Measurements from ENCODE around the gene QSER1. TPM values are rescaled to one million over a fixed set of nuclear protein-coding genes. Genes with fewer than 3 reads are reported as not detected.
A peak's percentile ranks its signal among the peaks of the same experiment; 100 is the strongest.

Gene QSER1
- total and polyA plus RNA-seq, 7 experiments from 2014 or later = 1.6 to 16.9 (median 13.5) TPM

- peaks cover 0 to under 1% (median 0%) of the 10 kb centered on the region in 5 donors for H3K36me3 Mint-ChIP-seq
- peak in 7 of 9 donors; percentile 48 to 69 (median 61) for DNase-seq
- H3K4me3 ChIP-seq (ENCODE audit: low read length) = peak overlapping the region; percentile 3
These were observed 112.6 kb downstream of the QSER1 start for GRCh38 chr11:33005175-33005574.

DNA sequence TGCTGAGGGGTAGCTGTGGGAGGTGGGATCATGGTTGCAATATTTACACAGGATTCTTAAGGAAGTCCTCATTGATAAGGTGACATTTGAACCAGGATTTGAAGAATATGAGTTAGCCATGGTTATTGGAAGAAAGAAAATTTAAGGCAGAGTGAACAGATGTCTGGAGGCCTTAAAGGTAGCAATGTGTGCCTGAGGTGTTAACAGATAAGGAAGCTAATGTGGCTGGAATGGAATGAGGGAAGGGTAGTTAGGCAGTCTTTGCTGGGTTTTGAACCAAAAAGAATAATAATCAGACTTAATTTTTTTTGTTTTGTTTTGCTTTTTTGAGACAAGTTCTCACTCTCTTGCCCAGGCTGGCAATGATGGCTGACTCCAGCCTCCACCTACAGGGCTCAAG lies 113.4 kb downstream of the QSER1 start:
- ATAC-seq (no peak), DNase-seq (no peak)
- Histone ChIP-seq H3K4me3 (ENCODE audit: low read length) (no peak overlapping the region), H3K9me3 (ENCODE audit: control insufficient read depth in 2 of 3, low read length in 3 of 3) (no peaks in the 10 kb centered on the region), H3K27me3 (ENCODE audit: control insufficient read depth in 2 of 2, insufficient read depth in 2 of 2, low read length in 2 of 2) (no peaks in the 10 kb centered on the region), H3K36me3 (ENCODE audit: control insufficient read depth in 2 of 3, insufficient read depth in 3 of 3, low read length in 3 of 3) (no peaks in the 10 kb centered on the region), H3K27ac (ENCODE audit: low read depth, low read length) (no peak overlapping the region), H3K4me1 (ENCODE audit: control insufficient read depth in 2 of 2, insufficient read depth in 2 of 2, low read length in 2 of 2) (peaks cover 5 to 27% of the 10 kb centered on the region in 2 donors)
- CTCF ChIA-PET = interaction anchor here (1.0 kb wide), 1 partner anchor 30 kb away, joined by 3 read pairs; no protein-coding TSS in a partner anchor
- Mint-ChIP-seq H3K4me1 (peaks cover 20 to 54% (median 50%) of the 10 kb centered on the region in 7 donors), H3K4me3 (peak overlapping the region in 8 of 10 donors; percentile 19 to 81 (median 70)), H3K36me3 (no peaks in the 10 kb centered on the region), H3K27me3 (peaks cover 0 to 66% (median 0%) of the 10 kb centered on the region in 5 donors), H3K27ac (peak overlapping the region in 6 of 9 donors; percentile 42 to 82 (median 68)), H3K9me3 (peaks cover 0 to 2% (median 0%) of the 10 kb centered on the region in 11 donors)
- POLR2A ChIA-PET = interaction anchor here (0.7 to 0.8 kb wide), 2 partner anchors 16 to 37 kb away, joined by 3 read pairs; no protein-coding TSS in a partner anchor
- intact Hi-C loops (cut with micrococcal nuclease) = no loop called here

More at GRCh38 chr11:33005175-33005574, 112.6 kb downstream of the QSER1 start:
- peak overlapping the region in 8 of 9 donors; percentile 8 to 77 (median 54) for H3K27ac Mint-ChIP-seq
- H3K4me1 ChIP-seq (ENCODE audit: control insufficient read depth in 2 of 2, insufficient read depth in 2 of 2, low read length in 2 of 2) = peaks cover 4 to 25% of the 10 kb centered on the region in 2 donors
- peak overlapping the region; percentile 25 to 81 (median 69) for H3K4me3 Mint-ChIP-seq
- H3K27me3 ChIP-seq (ENCODE audit: control insufficient read depth in 2 of 2, insufficient read depth in 2 of 2, low read length in 2 of 2) = no peaks in the 10 kb centered on the region
- ATAC-seq = peak; percentile 92
- H3K27ac ChIP-seq (ENCODE audit: low read depth, low read length) = no peak overlapping the region
- POLR2A ChIA-PET = interaction anchor here (0.6 to 1.2 kb wide), 4 partner anchors 11 to 158 kb away, joined by 3 to 4 read pairs (median 4); partner anchors contain the start of gene DEPDC7
- H3K4me1 Mint-ChIP-seq = peaks cover 16 to 46% (median 41%) of the 10 kb centered on the region in 7 donors
- H3K9me3 Mint-ChIP-seq = peaks cover 0 to 2% (median 0%) of the 10 kb centered on the region in 11 donors
- H3K9me3 ChIP-seq (ENCODE audit: control insufficient read depth in 2 of 3, low read length in 3 of 3) = no peaks in the 10 kb centered on the region
- CTCF ChIA-PET = interaction anchor here (0.8 to 1.0 kb wide), 2 partner anchors 21 to 29 kb away, joined by 3 to 4 read pairs; no protein-coding TSS in a partner anchor
- H3K36me3 ChIP-seq (ENCODE audit: control insufficient read depth in 2 of 3, insufficient read depth in 3 of 3, low read length in 3 of 3) = no peaks in the 10 kb centered on the region
- intact Hi-C loops (cut with micrococcal nuclease) = loop anchor here in 1 of 2 donors (2.0 kb wide), 1 partner anchor 20 kb away; no protein-coding TSS in a partner anchor
- H3K27me3 Mint-ChIP-seq = peaks cover 0 to 64% (median 0%) of the 10 kb centered on the region in 5 donors

DNA sequence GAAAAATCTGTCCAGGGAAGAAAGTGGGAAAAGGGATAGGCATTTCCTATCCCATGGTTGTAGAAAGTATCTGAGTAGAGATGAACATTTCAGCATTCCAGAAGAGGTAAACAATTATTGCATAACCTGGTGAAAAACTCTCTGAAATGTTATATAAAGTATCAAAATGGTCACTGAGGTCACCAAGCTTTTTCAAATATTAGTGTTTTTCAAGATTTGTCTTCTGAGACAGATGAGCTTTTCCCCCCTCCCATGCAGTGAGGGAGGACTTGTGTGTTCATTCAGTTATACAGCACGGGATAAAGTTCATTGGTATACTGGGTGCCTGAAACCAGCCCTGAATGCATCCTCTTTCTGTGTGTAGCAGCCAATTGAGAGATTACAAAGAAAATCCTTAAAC lies 121.1 kb downstream of the QSER1 start:
- Mint-ChIP-seq H3K36me3 (peaks cover 0 to 2% (median 0%) of the 10 kb centered on the region in 5 donors), H3K9me3 (no peaks in the 10 kb centered on the region), H3K4me3 (peak overlapping the region in 3 of 10 donors; percentile 16 to 87 (median 42)), H3K27me3 (peaks cover 0 to 73% (median 5%) of the 10 kb centered on the region in 5 donors), H3K27ac (no peak overlapping the region), H3K4me1 (peaks cover 14 to 74% (median 66%) of the 10 kb centered on the region in 7 donors)
- ChIA-PET CTCF (interaction anchor here (1.1 kb wide), 1 partner anchor 12 kb away, joined by 3 read pairs; no protein-coding TSS in a partner anchor), POLR2A (interaction anchor here (2.9 kb wide), 1 partner anchor 26 kb away, joined by 16 read pairs; the partner anchor contains the start of gene TCP11L1)
- DNase-seq (no peak), ATAC-seq (no peak)
- Histone ChIP-seq H3K4me1 (ENCODE audit: control insufficient read depth in 2 of 2, insufficient read depth in 2 of 2, low read length in 2 of 2) (peaks cover 14 to 24% of the 10 kb centered on the region in 2 donors), H3K9me3 (ENCODE audit: control insufficient read depth in 2 of 3, low read length in 3 of 3) (no peaks in the 10 kb centered on the region), H3K4me3 (ENCODE audit: low read length) (no peak overlapping the region), H3K36me3 (ENCODE audit: control insufficient read depth in 2 of 3, insufficient read depth in 3 of 3, low read length in 3 of 3) (no peaks in the 10 kb centered on the region), H3K27ac (ENCODE audit: low read depth, low read length) (no peak overlapping the region), H3K27me3 (ENCODE audit: control insufficient read depth in 2 of 2, insufficient read depth in 2 of 2, low read length in 2 of 2) (peaks cover 0 to 7% of the 10 kb centered on the region in 2 donors)
- intact Hi-C loops (cut with micrococcal nuclease) = loop anchor here (2.0 to 10.0 kb wide), 5 partner anchors 119 to 1041 kb away; partner anchors contain the start of genes CAPRIN1 (in 1 of the 2), CSTF3 (in 1 of the 2), HIPK3 (in 1 of the 2) and QSER1 (in 1 of the 2)

GRCh38 chr11:33015621-33016551 lies 123.3 kb downstream of the QSER1 start, which contains the start of gene DEPDC7:
Gene DEPDC7, plus strand, starts transcription at chr11:33015878. Its CDS starts 78 bp downstream, at chr11:33015956.
- CTCF ChIA-PET = interaction anchor here (1.0 to 1.8 kb wide), 3 partner anchors 50 to 58 kb away, joined by 3 to 12 read pairs (median 4); no protein-coding TSS in a partner anchor
- H3K4me1 Mint-ChIP-seq = peaks cover 14 to 73% (median 58%) of the 10 kb centered on the region in 7 donors
- peaks cover 0 to 7% of the 10 kb centered on the region in 2 donors for H3K27me3 ChIP-seq (ENCODE audit: control insufficient read depth in 2 of 2, insufficient read depth in 2 of 2, low read length in 2 of 2)

GRCh38 chr11:33016654-33017053 lies 124.0 kb downstream of the QSER1 start:
- Mint-ChIP-seq H3K27me3 (peaks cover 0 to 73% (median 5%) of the 10 kb centered on the region in 5 donors), H3K9me3 (no peaks in the 10 kb centered on the region), H3K27ac (peak overlapping the region in 6 of 9 donors; percentile 19 to 76 (median 58)), H3K4me3 (peak overlapping the region; percentile 79 to 91 (median 88)), H3K4me1 (peaks cover 11 to 71% (median 56%) of the 10 kb centered on the region in 7 donors), H3K36me3 (peaks cover 0 to 3% (median 0%) of the 10 kb centered on the region in 5 donors)
- intact Hi-C loops (cut with micrococcal nuclease) = loop anchor here (5.0 to 10.0 kb wide), 3 partner anchors 36 to 1038 kb away; partner anchors contain the start of genes CAPRIN1 (in 1 of the 2) and EIF3M (in 1 of the 2)
- ATAC-seq (no peak), DNase-seq (no peak)
- Histone ChIP-seq H3K9me3 (ENCODE audit: control insufficient read depth in 2 of 3, low read length in 3 of 3) (no peaks in the 10 kb centered on the region), H3K27ac (ENCODE audit: low read depth, low read length) (no peak overlapping the region), H3K4me3 (ENCODE audit: low read length) (peak overlapping the region; percentile 65), H3K36me3 (ENCODE audit: control insufficient read depth in 2 of 3, insufficient read depth in 3 of 3, low read length in 3 of 3) (no peaks in the 10 kb centered on the region), H3K4me1 (ENCODE audit: control insufficient read depth in 2 of 2, insufficient read depth in 2 of 2, low read length in 2 of 2) (peaks cover 9 to 23% of the 10 kb centered on the region in 2 donors), H3K27me3 (ENCODE audit: control insufficient read depth in 2 of 2, insufficient read depth in 2 of 2, low read length in 2 of 2) (peaks cover 0 to 7% of the 10 kb centered on the region in 2 donors)
- POLR2A ChIA-PET = interaction anchor here (0.9 to 2.9 kb wide), 7 partner anchors 11 to 49 kb away, joined by 3 to 16 read pairs (median 4); partner anchors contain the start of gene TCP11L1
- CTCF ChIA-PET = interaction anchor here (1.8 kb wide), 1 partner anchor 49 kb away, joined by 12 read pairs; no protein-coding TSS in a partner anchor

More at GRCh38 chr11:33015621-33016551, 123.3 kb downstream of the QSER1 start, which contains the start of gene DEPDC7:
- peaks cover 0 to 3% (median 0%) of the 10 kb centered on the region in 5 donors for H3K36me3 Mint-ChIP-seq
- H3K4me3 Mint-ChIP-seq = peak within 1 kb of the TSS; percentile 86 to 93 (median 90)
- Histone ChIP-seq H3K36me3 (ENCODE audit: control insufficient read depth in 2 of 3, insufficient read depth in 3 of 3, low read length in 3 of 3) (no peaks in the 10 kb centered on the region), H3K4me3 (ENCODE audit: low read length) (peak within 1 kb of the TSS; percentile 65), H3K9me3 (ENCODE audit: control insufficient read depth in 2 of 3, low read length in 3 of 3) (no peaks in the 10 kb centered on the region), H3K27ac (ENCODE audit: low read depth, low read length) (peak within 1 kb of the TSS; percentile 50), H3K4me1 (ENCODE audit: control insufficient read depth in 2 of 2, insufficient read depth in 2 of 2, low read length in 2 of 2) (peaks cover 14 to 23% of the 10 kb centered on the region in 2 donors)
- no peaks in the 10 kb centered on the region for H3K9me3 Mint-ChIP-seq
- peaks cover 0 to 74% (median 5%) of the 10 kb centered on the region in 5 donors for H3K27me3 Mint-ChIP-seq
- DNase-seq = peak; percentile 72 to 84 (median 81)
- ATAC-seq = peak; percentile 90
- intact Hi-C loops (cut with micrococcal nuclease) = loop anchor here (1.0 to 10.0 kb wide), 5 partner anchors 23 to 1039 kb away; partner anchors contain the start of genes TCP11L1 (in 2 of the 2), CAPRIN1 (in 1 of the 2) and EIF3M (in 1 of the 2)
- H3K27ac Mint-ChIP-seq = peak within 1 kb of the TSS in 6 of 9 donors; percentile 63 to 77 (median 69)
- POLR2A ChIA-PET = interaction anchor here (0.5 to 2.9 kb wide), 11 partner anchors 10 to 721 kb away, joined by 3 to 16 read pairs (median 4); partner anchors contain the start of gene TCP11L1

Measured in naive thymus-derived CD4-positive, alpha-beta T cell (primary cell).